GM12878 (cell line): ENCODE measurements around the gene FBXO3. TPM values are rescaled to one million over a fixed set of nuclear protein-coding genes. Genes with fewer than 3 reads are reported as not detected.
A peak's percentile ranks its signal among the peaks of the same experiment; 100 is the strongest.

Source experiments
- CBX3 ChIP-seq: fragments of 200-600 bp; sonication (generic); IDR thresholded peaks from 2 replicates; pipeline ENCODE4 v1.6.1; 2016; ENCODE audit warnings: low read depth, borderline replicate concordance
- DPF2 ChIP-seq: fragments of 450-650 bp; IDR thresholded peaks from 2 replicates; pipeline ENCODE4 v1.6.1; 2017; ENCODE audit warnings: mild to moderate bottlenecking
- EED ChIP-seq: sonication (generic); IDR thresholded peaks from 2 replicates; pipeline ENCODE4 v1.6.1; 2016; ENCODE audit warnings: antibody characterized with exemption, low read depth
- EP300 ChIP-seq, 2 experiments: fragments of 150-350 bp in 1 of 2; IDR thresholded peaks; 2 replicates each; pipeline ENCODE4 v1.6.1; 2011 to 2012; ENCODE audit warnings: low read depth in 2 of 2, low read length in 2 of 2, borderline replicate concordance in 1 of 2, improper control_type of control experiment in 1 of 2, inconsistent platforms in 1 of 2; ENCODE audit not compliant: control insufficient read depth in 1 of 2
- FOXK2 ChIP-seq: fragments of 450-650 bp; IDR thresholded peaks from 2 replicates; pipeline ENCODE4 v1.6.1; 2017; ENCODE audit warnings: mild to moderate bottlenecking, moderate library complexity
- HSF1 ChIP-seq: fragments of 150-350 bp; IDR thresholded peaks from 2 replicates; pipeline ENCODE4 v1.6.1; 2014; ENCODE audit warnings: mild to moderate bottlenecking, low read depth, low read length
- KDM1A ChIP-seq: fragments of 200-600 bp; sonication (generic); IDR thresholded peaks from 2 replicates; pipeline ENCODE4 v1.6.1; 2016; ENCODE audit warnings: borderline replicate concordance
- MEF2A ChIP-seq: IDR thresholded peaks from 2 replicates; pipeline ENCODE4 v1.6.1; 2011; ENCODE audit warnings: low read depth, mild to moderate bottlenecking, low read length, moderate library complexity; ENCODE audit not compliant: insufficient read depth
- MYB ChIP-seq: fragments of 150-350 bp; IDR thresholded peaks from 2 replicates; pipeline ENCODE4 v1.6.1; 2014; ENCODE audit warnings: mild to moderate bottlenecking, low read depth, low read length, borderline replicate concordance
- NKRF ChIP-seq: fragments of 450-650 bp; conservative IDR thresholded peaks from 2 replicates; pipeline ENCODE4 v1.6.1; 2017; ENCODE audit warnings: mild to moderate bottlenecking, moderate library complexity
- NRF1 ChIP-seq: conservative IDR thresholded peaks from 2 replicates; pipeline ENCODE4 v1.6.1; 2011; ENCODE audit warnings: mild to moderate bottlenecking, low read depth, low read length, improper control_type of control experiment
- PAX5 ChIP-seq: IDR thresholded peaks from 2 replicates; pipeline ENCODE4 v1.6.1; 2011; ENCODE audit warnings: low read depth, low read length, borderline replicate concordance
- PAX8 ChIP-seq: fragments of 450-650 bp; IDR thresholded peaks from 2 replicates; pipeline ENCODE4 v1.6.1; 2017; ENCODE audit warnings: mild to moderate bottlenecking, moderate library complexity
- PBX3 ChIP-seq: IDR thresholded peaks from 2 replicates; pipeline ENCODE4 v1.6.1; 2011; ENCODE audit warnings: mild to moderate bottlenecking, low read depth, low read length, moderate library complexity; ENCODE audit not compliant: insufficient replicate concordance
- RCOR1 ChIP-seq: conservative IDR thresholded peaks from 2 replicates; pipeline ENCODE4 v1.6.1; 2012; ENCODE audit warnings: low read depth, low read length, improper control_type of control experiment
- SKIL ChIP-seq: fragments of 450-650 bp; IDR thresholded peaks from 2 replicates; pipeline ENCODE4 v1.6.1; 2017; ENCODE audit warnings: mild to moderate bottlenecking, low read depth, inconsistent platforms; ENCODE audit not compliant: poor library complexity, severe bottlenecking
- SMAD1 ChIP-seq: fragments of 450-650 bp; IDR thresholded peaks from 2 replicates; pipeline ENCODE4 v1.6.1; 2018; ENCODE audit warnings: mild to moderate bottlenecking, low read depth; ENCODE audit not compliant: partially characterized antibody
- SMAD5 ChIP-seq: IDR thresholded peaks from 2 replicates; pipeline ENCODE4 v1.6.1; 2016; ENCODE audit warnings: antibody characterized with exemption, low read depth
- SP1 ChIP-seq: IDR thresholded peaks from one replicate; pipeline ENCODE4 v1.6.1; 2011; ENCODE audit warnings: low read depth, low read length
- STAT1 ChIP-seq: fragments of 450-650 bp; conservative IDR thresholded peaks from 2 replicates; pipeline ENCODE4 v1.6.1; 2014; ENCODE audit warnings: antibody characterized with exemption, mild to moderate bottlenecking
- STAT3 ChIP-seq: IDR thresholded peaks from 2 replicates; pipeline ENCODE4 v1.6.1; 2011; ENCODE audit warnings: low read depth, low read length, improper control_type of control experiment
- TAF1 ChIP-seq: IDR thresholded peaks from 2 replicates; pipeline ENCODE4 v1.6.1; 2011; ENCODE audit warnings: mild to moderate bottlenecking, low read depth, low read length, borderline replicate concordance
- YY1 ChIP-seq: IDR thresholded peaks from 2 replicates; pipeline ENCODE4 v1.6.1; 2011; ENCODE audit warnings: low read depth, mild to moderate bottlenecking, low read length
- ZBED1 ChIP-seq: IDR thresholded peaks from 2 replicates; pipeline ENCODE4 v1.6.1; 2016; ENCODE audit warnings: borderline replicate concordance
- polyA plus RNA-seq, 11 experiments: library from polyadenylated mRNA; depleted of rRNA in 4 of 11; unstranded in 6 of 11; stranded (reverse) in 5 of 11; fragments of >200 nt; fragmentation: Nextera tagmentation in 4 of 11; fragmentation: Illumina TruSeq in 1 of 11; extraction: Ambion mirVana in 4 of 11; extraction: Trizol in 1 of 11; gene quantifications; 1 replicate in 1 of 11; 2 replicates in 10 of 11; pipeline versions ENCODE4 v1.2.1 to v1.2.3, GENCODE V29; 2011 to 2016; ENCODE audit warnings: inconsistent platforms in 2 of 11, missing spikeins in 2 of 11, low read depth in 1 of 11
- total RNA-seq, 4 experiments: library from RNA; depleted of rRNA in 3 of 4; stranded (reverse); fragments of >200 nt in 3 of 4; fragmentation: Illumina TruSeq in 1 of 4; extraction: Trizol in 1 of 4; gene quantifications; 2 replicates each; pipeline versions ENCODE4 v1.2.1 to v1.2.3, GENCODE V29; 2013 to 2021

Gene FBXO3
- total and polyA plus RNA-seq, 10 of the 15 experiments (the other 5 are each of a cell fraction or from before 2014, with no cell fraction given): 8.9 to 33.4 (median 13.8) TPM

GRCh38 chr11:33731723-33732531 is 42.4 kb downstream of the FBXO3 start (continued):
- no peak for TF ChIP-seq SKIL
- no peak for TF ChIP-seq EED
- no peak for TF ChIP-seq STAT3
- no peak for TF ChIP-seq KDM1A
- no peak for TF ChIP-seq PAX8
- no peak for TF ChIP-seq FOXK2
- TF ChIP-seq NRF1: no peak
- TF ChIP-seq SMAD5: no peak
- no peak for TF ChIP-seq MEF2A
- no peak for TF ChIP-seq SP1
- no peak for TF ChIP-seq NKRF
- no peak for TF ChIP-seq EP300 (IDR thresholded peaks at IDR 0.05; ENCODE audit: borderline replicate concordance in 1 of 2, control insufficient read depth in 1 of 2, low read depth in 2 of 2, low read length in 2 of 2)
- TF ChIP-seq PAX5: no peak
- no peak for TF ChIP-seq RCOR1
- TF ChIP-seq MYB: no peak
- no peak for TF ChIP-seq SMAD1
- TF ChIP-seq CBX3: no peak
- no peak for TF ChIP-seq PBX3
- 0 out of 2 replicates have a peak, but pooled peaks have one; percentile 22 for TF ChIP-seq YY1
- no peak; the same call in 1 of the 2 replicates for TF ChIP-seq TAF1
- TF ChIP-seq STAT1: no peak
- TF ChIP-seq ZBED1: 0 out of 2 replicates have a peak, but pooled peaks have one; percentile 34
- TF ChIP-seq DPF2: no peak
- no peak for TF ChIP-seq HSF1
